Measurements from ENCODE around the gene IMMP2L. TPM values are rescaled to one million over a fixed set of nuclear protein-coding genes. Genes with fewer than 3 reads are reported as not detected.
"Not testable (repeated sequence)": the region's sequence is repeated elsewhere in the genome, so short reads cannot be mapped to it uniquely, and the experiment has no call there.

The IMMP2L gene
- total RNA-seq, 2 donors from 2014 or later: 7.3 to 7.7 TPM

- no peaks in the 10 kb centered on the region for H3K27me3 ChIP-seq
- peaks cover 0 to 13% of the 10 kb centered on the region in 2 donors for H3K4me1 ChIP-seq
- H3K36me3 ChIP-seq: no peaks in the 10 kb centered on the region
- H3K27ac ChIP-seq: no peak overlapping the region
- no peak overlapping the region for H3K4me3 ChIP-seq
- no peak for TF ChIP-seq CTCF (IDR thresholded peaks at IDR 0.05)
- H3K9me3 ChIP-seq: no peaks in the 10 kb centered on the region
- DNase-seq (ENCODE audit: low spot score): no peak
Observed at GRCh38 chr7:111259991-111260390, 302.3 kb downstream of the IMMP2L start.

GRCh38 chr7:111256391-111256790 lies 305.9 kb downstream of the IMMP2L start:
- Histone ChIP-seq H3K27me3 (no peaks in the 10 kb centered on the region), H3K36me3 (no peaks in the 10 kb centered on the region), H3K27ac (no peak overlapping the region), H3K4me1 (no peaks in the 10 kb centered on the region), H3K9me3 (no peaks in the 10 kb centered on the region), H3K4me3 (no peak overlapping the region)
- TF ChIP-seq CTCF (IDR thresholded peaks at IDR 0.05): no peak
- DNase-seq (ENCODE audit: low spot score): no peak

- H3K36me3 ChIP-seq: no peaks in the 10 kb centered on the region
- no peak for DNase-seq (ENCODE audit: low spot score)
- no peak for TF ChIP-seq CTCF (IDR thresholded peaks at IDR 0.05)
Observed at GRCh38 chr7:111255576-111255975, 306.7 kb downstream of the IMMP2L start.

GRCh38 chr7:111251365-111251764 lies 310.9 kb downstream of the IMMP2L start:
- not testable (repeated sequence) for H3K27ac ChIP-seq; H3K36me3 ChIP-seq; H3K9me3 ChIP-seq; DNase-seq (ENCODE audit: low spot score); H3K27me3 ChIP-seq; H3K4me1 ChIP-seq; H3K4me3 ChIP-seq

More at GRCh38 chr7:111255576-111255975, 306.7 kb downstream of the IMMP2L start:
- H3K27me3 ChIP-seq: no peaks in the 10 kb centered on the region
- no peaks in the 10 kb centered on the region for H3K4me1 ChIP-seq
- H3K9me3 ChIP-seq: no peaks in the 10 kb centered on the region
- no peak overlapping the region for H3K4me3 ChIP-seq
- H3K27ac ChIP-seq: no peak overlapping the region

- DNase-seq (ENCODE audit: low spot score); H3K27ac ChIP-seq; H3K4me1 ChIP-seq; H3K4me3 ChIP-seq; H3K9me3 ChIP-seq; H3K36me3 ChIP-seq; H3K27me3 ChIP-seq: not testable (repeated sequence)
Observed at GRCh38 chr7:111249807-111250206, 312.5 kb downstream of the IMMP2L start.

- H3K36me3 ChIP-seq: no peaks in the 10 kb centered on the region
- no peak for DNase-seq (ENCODE audit: low spot score)
- no peaks in the 10 kb centered on the region for H3K27me3 ChIP-seq
- H3K4me1 ChIP-seq: no peaks in the 10 kb centered on the region
- H3K4me3 ChIP-seq: no peak overlapping the region
- no peak overlapping the region for H3K27ac ChIP-seq
- no peaks in the 10 kb centered on the region for H3K9me3 ChIP-seq
- TF ChIP-seq CTCF (IDR thresholded peaks at IDR 0.05): no peak
Observed at GRCh38 chr7:111242141-111242755, 320.0 kb downstream of the IMMP2L start.

- Histone ChIP-seq H3K4me1 (no peaks in the 10 kb centered on the region), H3K27me3 (no peaks in the 10 kb centered on the region), H3K9me3 (no peaks in the 10 kb centered on the region), H3K36me3 (no peaks in the 10 kb centered on the region), H3K4me3 (no peak overlapping the region), H3K27ac (no peak overlapping the region)
- no peak for TF ChIP-seq CTCF (IDR thresholded peaks at IDR 0.05)
- DNase-seq (ENCODE audit: low spot score): no peak
Observed at GRCh38 chr7:111240371-111240770, 321.9 kb downstream of the IMMP2L start.

All from right atrium auricular region (tissue), 2 donors.